KOPT-K1 (cell line): Measurements from ENCODE around the gene ESR1.
"Not testable (repeated sequence)": the region's sequence is repeated elsewhere in the genome, so short reads cannot be mapped to it uniquely, and the experiment has no call there.

Experiments
- H3K27ac ChIP-seq: fragments of 200-600 bp; sonication (generic); 2 replicates; pipeline ENCODE4 v1.5.1; 2016; ENCODE audit warnings: antibody characterized with exemption, mild to moderate bottlenecking, low read depth, low read length; ENCODE audit not compliant: poor library complexity, severe bottlenecking
- H3K36me3 ChIP-seq: fragments of 200-600 bp; sonication (generic); 2 replicates; pipeline ENCODE4 v1.5.1; 2017; ENCODE audit warnings: antibody characterized with exemption, mild to moderate bottlenecking, low read length, moderate library complexity; ENCODE audit not compliant: insufficient read depth
- H3K9me3 ChIP-seq: fragments of 200-600 bp; sonication (generic); 2 replicates; pipeline ENCODE4 v1.5.1; 2017; ENCODE audit warnings: antibody characterized with exemption, low read length, mild to moderate bottlenecking; ENCODE audit not compliant: insufficient read depth, poor library complexity, severe bottlenecking

The ESR1 gene

DNA sequence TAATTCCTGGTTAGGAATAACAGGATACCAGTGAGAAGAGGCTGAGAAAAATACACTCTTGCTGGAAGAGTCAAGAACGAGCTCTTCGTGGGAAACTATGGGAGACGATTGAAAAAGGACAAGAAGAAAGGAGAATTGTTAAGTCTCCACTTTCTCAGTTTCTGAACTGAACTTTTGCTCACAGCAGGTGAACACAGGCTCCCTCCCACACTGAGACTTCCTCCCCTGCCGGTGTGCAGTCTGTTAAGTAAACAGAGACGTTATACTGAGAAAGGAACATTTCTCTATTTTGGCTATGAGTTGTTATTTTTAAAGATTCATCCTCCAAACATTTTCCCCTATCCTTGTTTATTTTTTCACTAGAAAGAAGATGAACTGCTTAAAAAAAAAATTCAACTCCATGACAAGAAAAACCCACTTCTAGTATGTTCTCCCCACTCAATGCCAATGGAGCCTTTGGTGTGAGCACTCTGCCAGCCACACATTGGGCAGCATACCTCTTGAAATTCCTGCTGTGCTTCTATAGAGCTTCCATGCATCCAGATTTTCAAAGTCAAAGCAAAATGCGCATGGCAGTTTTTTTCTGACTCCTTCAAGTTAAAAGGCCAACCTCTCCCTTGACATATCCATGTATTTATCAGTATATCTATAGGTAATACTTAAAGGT lies 250.5 kb downstream of the ESR1 start:
- Histone ChIP-seq H3K27ac (no peak overlapping the region), H3K36me3 (no peaks in the 10 kb centered on the region)

DNA sequence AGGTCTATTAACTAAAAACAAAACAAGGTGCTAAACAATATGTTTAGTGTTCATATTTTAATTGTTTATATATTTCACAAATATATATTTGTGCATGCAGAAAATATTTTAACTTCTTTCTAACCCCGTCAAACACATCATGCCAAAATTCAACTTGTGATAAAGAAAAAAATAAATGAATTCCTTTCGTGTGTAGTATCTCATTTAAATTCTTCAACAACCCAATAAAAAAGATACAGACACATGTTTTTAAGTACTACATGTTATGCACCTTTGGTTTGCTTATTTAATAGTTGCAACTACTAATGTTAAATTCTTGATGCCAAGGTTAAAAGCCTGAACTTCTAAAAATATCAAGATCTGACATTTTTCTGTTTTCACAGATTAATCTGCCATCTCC lies 252.4 kb downstream of the ESR1 start:
- Histone ChIP-seq H3K9me3 (no peaks in the 10 kb centered on the region), H3K36me3 (no peaks in the 10 kb centered on the region), H3K27ac (no peak overlapping the region)

More for the DNA sequence above, 250.5 kb downstream of the ESR1 start:
- H3K9me3 ChIP-seq: no peaks in the 10 kb centered on the region

- H3K9me3 ChIP-seq: no peaks in the 10 kb centered on the region
- no peaks in the 10 kb centered on the region for H3K36me3 ChIP-seq
- H3K27ac ChIP-seq: no peak overlapping the region
Measured at GRCh38 chr6:152062476-152062875, 255.0 kb downstream of the ESR1 start.

DNA sequence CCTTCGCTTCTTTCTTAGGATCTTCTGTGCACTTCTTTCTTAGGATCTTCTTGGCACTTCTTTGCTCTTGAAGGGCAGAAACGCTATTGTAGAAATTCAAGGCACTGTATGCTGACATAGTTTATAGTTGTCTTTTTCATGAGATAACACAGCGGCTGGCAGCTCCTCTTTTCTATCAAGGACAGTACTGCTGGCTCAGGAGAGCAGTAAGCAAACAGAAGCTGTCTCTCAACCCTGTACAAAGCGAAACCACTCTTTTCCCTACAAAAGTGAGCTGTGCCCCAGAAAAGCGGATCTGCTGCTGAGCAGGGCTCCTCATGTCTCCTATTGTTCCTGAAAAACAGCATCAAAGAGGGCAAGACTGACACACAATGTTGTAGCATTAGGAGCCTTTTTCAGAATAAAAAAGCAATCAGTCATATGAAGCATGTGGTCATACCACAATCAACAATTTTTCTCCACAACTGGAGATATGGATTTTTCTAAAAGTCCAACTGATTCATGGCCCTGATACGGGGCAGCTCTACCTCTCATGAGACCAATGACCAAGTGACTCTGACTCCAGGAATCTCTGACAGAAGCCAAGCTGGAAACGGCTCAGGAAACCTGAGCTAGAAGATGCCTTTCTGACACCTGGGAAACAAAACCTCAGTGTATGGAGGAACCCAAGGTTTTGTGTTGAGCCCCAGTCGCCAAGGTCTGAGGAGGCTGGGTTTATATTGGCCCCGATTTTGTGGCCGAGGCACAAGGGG lies 255.9 kb downstream of the ESR1 start:
- no peaks in the 10 kb centered on the region for H3K9me3 ChIP-seq

GRCh38 chr6:152068622-152069261 lies 261.3 kb downstream of the ESR1 start:
- Histone ChIP-seq H3K27ac (no peak overlapping the region), H3K36me3 (no peaks in the 10 kb centered on the region), H3K9me3 (no peaks in the 10 kb centered on the region)

More for the DNA sequence above, 255.9 kb downstream of the ESR1 start:
- Histone ChIP-seq H3K36me3 (no peaks in the 10 kb centered on the region), H3K27ac (no peak overlapping the region)

DNA sequence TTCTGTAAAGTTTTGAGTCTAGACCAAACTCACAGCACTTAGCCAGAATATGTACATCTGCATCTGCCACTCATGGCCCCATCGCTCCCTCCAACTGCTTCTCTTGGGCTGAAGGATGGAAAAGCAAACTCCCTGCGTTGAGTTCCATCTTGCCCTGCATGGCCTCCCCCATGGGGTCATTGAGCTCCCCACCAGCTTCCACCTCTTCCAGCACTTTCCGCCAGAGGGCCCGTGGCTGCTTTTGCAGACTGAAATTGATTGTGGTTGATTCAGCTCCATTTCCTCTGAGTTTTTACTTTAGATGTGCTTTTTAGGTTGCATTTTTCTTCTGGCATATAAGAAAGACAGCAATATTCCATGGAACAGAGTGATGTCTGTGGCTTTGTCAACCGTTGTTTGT lies 263.1 kb downstream of the ESR1 start:
- peaks cover 1% of the 10 kb centered on the region for H3K9me3 ChIP-seq
- H3K27ac ChIP-seq: no peak overlapping the region
- no peaks in the 10 kb centered on the region for H3K36me3 ChIP-seq

GRCh38 chr6:152071318-152071717 lies 263.8 kb downstream of the ESR1 start:
- Histone ChIP-seq H3K9me3 (peaks cover 6% of the 10 kb centered on the region), H3K27ac (no peak overlapping the region), H3K36me3 (no peaks in the 10 kb centered on the region)

- H3K9me3 ChIP-seq: peaks cover 10% of the 10 kb centered on the region
- no peak overlapping the region for H3K27ac ChIP-seq
- H3K36me3 ChIP-seq: no peaks in the 10 kb centered on the region
Measured at GRCh38 chr6:152071843-152072242, 264.4 kb downstream of the ESR1 start.

DNA sequence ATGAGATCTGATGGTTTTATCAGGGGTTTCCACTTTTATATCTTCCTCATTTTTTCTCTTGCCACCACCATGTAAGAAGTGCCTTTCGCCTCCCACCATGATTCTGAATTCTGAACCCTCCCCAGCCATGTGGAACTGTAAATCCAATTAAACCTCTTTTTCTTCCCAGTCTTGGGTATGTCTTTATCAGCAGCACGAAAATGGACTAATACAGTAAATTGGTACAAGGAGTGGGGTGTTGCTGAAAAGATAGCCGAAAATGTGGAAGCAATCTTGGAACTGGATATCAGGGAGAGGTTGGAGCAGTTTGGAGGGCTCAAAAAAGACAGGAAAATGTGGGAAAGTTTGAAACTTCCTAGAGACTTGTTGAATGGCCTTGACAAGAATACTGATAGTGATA lies 268.8 kb downstream of the ESR1 start:
- H3K27ac ChIP-seq, H3K36me3 ChIP-seq: not testable (repeated sequence)
- peaks cover 10% of the 10 kb centered on the region for H3K9me3 ChIP-seq

DNA sequence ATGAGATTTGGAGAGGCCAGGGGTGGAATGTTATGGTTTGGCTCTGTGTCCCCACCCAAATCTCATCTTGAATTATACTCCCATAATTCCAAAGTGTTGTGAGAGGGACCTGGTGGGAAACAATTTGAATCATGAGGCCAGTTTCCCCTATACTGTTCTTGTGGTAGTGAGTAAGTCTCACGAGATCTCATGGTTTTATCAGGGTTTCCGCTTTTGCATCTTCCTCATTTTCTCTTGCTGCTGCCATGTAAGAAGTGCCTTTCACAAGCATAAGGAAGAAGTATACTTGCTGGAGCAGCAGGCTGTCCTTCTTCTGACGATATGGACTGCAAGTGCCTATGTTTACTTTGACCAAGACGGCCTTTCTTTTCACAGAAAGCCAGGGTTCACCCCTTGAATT lies 270.5 kb downstream of the ESR1 start:
- Histone ChIP-seq H3K9me3 (peaks cover 10% of the 10 kb centered on the region), H3K36me3 (no peaks in the 10 kb centered on the region), H3K27ac (no peak overlapping the region)

GRCh38 chr6:152078804-152079203 lies 271.3 kb downstream of the ESR1 start:
- peaks cover 10% of the 10 kb centered on the region for H3K9me3 ChIP-seq
- H3K27ac ChIP-seq: no peak overlapping the region
- no peaks in the 10 kb centered on the region for H3K36me3 ChIP-seq

DNA sequence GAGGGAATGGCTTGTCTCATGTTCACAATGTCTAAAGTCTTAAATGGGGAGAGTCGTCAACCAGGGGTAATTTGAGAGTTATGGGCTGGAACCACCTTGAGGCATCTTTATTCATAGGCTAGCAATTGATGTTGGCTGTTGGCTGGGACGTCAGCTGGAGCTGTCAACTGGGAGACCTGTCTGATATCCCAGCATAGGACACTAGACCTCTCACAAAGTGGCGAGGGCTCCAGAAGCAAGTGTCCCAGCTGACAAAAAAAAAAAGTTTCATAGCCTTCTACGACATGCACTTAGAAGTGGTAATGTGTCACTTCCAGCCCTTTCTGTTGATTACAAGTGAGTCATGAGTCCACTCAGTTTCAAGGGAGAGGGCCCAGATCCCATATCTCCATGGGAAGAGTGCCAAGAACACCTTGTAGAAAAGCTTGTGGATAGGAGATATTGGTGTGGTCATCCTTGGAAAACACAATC lies 278.0 kb downstream of the ESR1 start:
- Histone ChIP-seq H3K9me3 (no peaks in the 10 kb centered on the region), H3K27ac (no peak overlapping the region)

DNA sequence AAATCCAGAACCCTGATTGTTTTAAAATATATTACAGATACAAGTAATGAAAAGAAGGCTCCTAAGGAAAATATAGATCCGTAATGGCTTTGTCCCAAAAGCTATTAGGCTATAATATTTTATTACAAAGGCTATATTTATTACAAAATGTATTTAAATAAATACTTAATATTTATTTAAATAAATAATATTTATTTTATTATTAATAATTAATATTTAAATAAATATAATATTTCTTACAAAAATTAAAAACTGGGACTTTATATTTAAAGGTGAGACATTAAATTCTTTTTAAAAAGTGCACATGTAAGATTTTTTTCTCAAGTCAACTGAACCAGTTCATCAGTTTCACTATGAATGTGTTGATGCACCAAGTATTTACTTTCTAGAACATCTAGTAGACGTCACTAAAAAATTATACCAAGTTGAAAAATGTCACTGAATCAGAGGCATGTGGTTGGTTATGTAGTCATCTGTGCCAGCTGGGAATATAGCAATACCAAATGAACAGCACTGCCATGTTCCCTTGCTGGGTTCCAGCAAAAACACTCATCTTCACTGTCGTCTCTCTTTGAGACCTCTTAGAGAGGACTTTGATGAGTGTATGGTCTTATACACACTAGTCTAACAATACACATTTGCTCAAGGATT lies 278.9 kb downstream of the ESR1 start:
- H3K9me3 ChIP-seq: no peaks in the 10 kb centered on the region
- no peaks in the 10 kb centered on the region for H3K36me3 ChIP-seq
- H3K27ac ChIP-seq: no peak overlapping the region

More for the DNA sequence above, 278.0 kb downstream of the ESR1 start:
- H3K36me3 ChIP-seq: no peaks in the 10 kb centered on the region

DNA sequence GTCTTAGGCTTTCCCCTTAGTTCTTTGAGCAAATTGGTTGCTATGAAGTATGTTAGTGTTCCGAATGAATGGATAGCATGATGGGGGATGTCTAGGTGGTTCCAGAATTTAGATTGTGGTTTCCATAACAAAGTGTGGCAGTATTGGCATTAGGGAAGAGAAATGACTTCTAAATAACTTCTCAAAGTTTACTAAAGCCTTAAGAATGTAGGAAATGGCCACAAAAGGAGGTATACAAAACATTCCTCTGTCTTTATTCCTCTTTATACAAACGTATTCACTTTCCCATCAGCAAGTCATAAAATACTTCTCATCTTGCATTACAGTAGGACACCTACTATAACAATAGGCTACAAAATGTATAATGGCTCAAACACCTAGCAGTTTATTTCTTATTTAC lies 279.6 kb downstream of the ESR1 start:
- Histone ChIP-seq H3K9me3 (no peaks in the 10 kb centered on the region), H3K36me3 (no peaks in the 10 kb centered on the region), H3K27ac (no peak overlapping the region)

DNA sequence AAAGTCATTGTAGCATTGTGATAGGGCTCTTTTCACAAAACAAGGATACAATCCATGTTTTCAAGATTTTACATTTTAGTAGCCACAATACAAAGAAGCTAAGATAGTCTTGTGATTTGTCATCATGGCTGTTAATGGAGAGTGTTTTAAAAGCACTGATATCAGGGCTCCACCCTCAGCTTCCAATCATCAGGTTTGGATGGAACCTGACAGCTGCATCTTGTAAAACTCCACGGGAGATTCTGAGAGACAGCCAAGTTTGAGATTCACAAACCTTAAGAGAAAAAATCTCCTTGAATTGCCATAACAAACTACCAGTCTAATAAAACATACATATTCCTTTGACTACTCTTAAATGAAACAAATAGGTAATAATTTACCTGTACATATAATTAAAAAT lies 280.2 kb downstream of the ESR1 start:
- no peaks in the 10 kb centered on the region for H3K9me3 ChIP-seq
- H3K27ac ChIP-seq: no peak overlapping the region
- H3K36me3 ChIP-seq: no peaks in the 10 kb centered on the region
